HG03457 (cell line): ENCODE measurements around the gene GTF2A1.

Source experiments
- ATAC-seq: cut with Tn5 transposase; IDR thresholded peaks from one replicate; pipeline ENCODE4 v1.9.1; 2021; ENCODE audit warnings: moderate number of reproducible peaks; ENCODE audit not compliant: unreplicated experiment

Gene GTF2A1

GRCh38 chr14:81141426-81141825 is 79.3 kb downstream of the GTF2A1 start:
- ATAC-seq: no peak

GRCh38 chr14:81138429-81138828 is 82.3 kb downstream of the GTF2A1 start:
- no peak for ATAC-seq

- no peak for ATAC-seq
Measured at GRCh38 chr14:81137316-81137715, 83.4 kb downstream of the GTF2A1 start.

- ATAC-seq: no peak
Measured at GRCh38 chr14:81133400-81133799, 87.4 kb downstream of the GTF2A1 start.

DNA sequence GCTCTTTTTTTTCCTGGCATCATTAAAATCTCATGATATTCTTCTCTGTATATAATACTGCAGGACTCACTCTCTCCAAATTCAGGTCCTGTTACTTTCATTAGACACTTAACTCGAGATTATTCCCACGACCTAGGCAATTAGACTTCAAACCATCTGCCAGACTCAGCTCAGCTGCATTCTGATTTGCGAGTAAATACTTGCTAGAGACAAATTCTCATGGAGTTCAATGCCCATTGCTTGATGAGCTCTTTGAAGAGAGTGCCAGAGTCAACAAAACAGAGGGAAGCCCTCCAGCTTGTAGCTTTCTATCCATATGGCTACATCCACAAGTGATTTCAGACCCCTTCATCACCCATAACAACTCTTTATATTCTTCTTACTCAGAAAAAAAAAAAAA is 88.3 kb downstream of the GTF2A1 start:
- ATAC-seq: no peak

- ATAC-seq: no peak
Measured at GRCh38 chr14:81129242-81129641, 91.5 kb downstream of the GTF2A1 start.

- ATAC-seq: no peak
Measured at GRCh38 chr14:81127785-81128184, 93.0 kb downstream of the GTF2A1 start.

DNA sequence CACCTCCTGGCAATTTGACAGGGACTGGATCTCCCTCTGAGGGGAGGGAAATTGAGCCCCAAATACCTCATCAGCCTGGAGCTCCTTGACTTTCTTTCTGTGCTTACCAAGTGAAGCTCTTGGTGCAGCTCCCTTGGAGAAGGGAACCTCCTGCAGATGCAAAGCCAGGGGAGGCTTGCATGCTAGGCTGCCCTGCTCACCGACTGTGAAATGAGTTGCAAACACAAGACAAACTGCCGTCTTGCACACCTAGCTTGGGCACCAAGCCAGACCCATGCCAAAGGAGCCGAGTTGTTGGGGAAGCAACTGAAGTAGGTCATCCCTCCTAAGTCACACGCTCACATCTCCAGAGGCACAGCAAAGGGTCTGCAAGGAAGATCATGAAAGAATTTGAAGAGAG is 95.2 kb downstream of the GTF2A1 start:
- ATAC-seq: no peak
